ENCODE data around the gene MBD3L2B.
A peak's percentile ranks its signal among the peaks of the same experiment; 100 is the strongest.
"Not testable (repeated sequence)": the region's sequence is repeated elsewhere in the genome, so short reads cannot be mapped to it uniquely, and the experiment has no call there.

Gene MBD3L2B

GRCh38 chr19:7021331-7021730, at the start of gene MBD3L2B:
Gene MBD3L2B (minus strand): TSS chr19:7021431. CDS start chr19:7021397, 34 bp downstream.
- not testable (repeated sequence) for DNase-seq

DNA sequence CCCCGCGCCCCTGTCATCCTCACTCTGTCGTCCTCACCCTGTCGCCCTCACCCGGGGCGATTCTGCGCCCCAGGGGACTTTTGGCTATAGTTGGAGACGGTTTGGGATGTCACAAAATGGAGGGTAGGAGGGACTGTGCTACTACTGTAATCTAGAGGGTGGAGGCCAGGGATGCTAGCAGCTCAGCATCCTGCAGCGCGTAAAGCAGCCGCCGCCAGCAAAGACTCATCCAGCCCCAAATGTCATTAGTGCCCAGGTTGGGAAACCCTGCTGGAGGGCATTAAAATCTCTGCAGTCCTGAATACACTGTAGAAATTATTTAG, 48.6 kb upstream of the MBD3L2B start:
- DNase-seq = no peak

GRCh38 chr19:7069042-7069903, 48.0 kb upstream of the MBD3L2B start, which contains the start of gene ZNF557:
Gene ZNF557 (plus strand): TSS chr19:7069703. CDS start chr19:7075075, 5,372 bp downstream.
- DNase-seq = peak; percentile 66

DNA sequence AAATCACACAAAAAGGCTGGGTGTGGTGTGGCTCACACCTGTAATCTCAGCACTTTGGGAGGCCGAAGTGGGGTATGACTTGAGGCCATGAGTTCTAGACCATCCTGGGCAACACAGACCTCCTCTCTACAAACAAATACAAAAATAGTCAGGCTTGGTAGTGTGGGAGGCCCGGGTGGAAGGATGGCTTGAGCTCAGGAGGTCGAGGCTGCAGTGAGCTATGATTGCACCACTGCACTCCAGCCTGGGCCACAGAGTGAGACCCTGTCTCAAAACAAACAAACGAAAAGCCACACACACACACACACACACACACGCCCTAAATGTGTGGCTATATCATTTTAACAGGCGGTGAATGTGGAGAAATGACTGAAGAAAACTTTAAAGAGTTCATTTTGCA, 47.4 kb upstream of the MBD3L2B start:
- DNase-seq = no peak

- DNase-seq = no peak
Measured at GRCh38 chr19:7067716-7068115, 46.5 kb upstream of the MBD3L2B start.

DNA sequence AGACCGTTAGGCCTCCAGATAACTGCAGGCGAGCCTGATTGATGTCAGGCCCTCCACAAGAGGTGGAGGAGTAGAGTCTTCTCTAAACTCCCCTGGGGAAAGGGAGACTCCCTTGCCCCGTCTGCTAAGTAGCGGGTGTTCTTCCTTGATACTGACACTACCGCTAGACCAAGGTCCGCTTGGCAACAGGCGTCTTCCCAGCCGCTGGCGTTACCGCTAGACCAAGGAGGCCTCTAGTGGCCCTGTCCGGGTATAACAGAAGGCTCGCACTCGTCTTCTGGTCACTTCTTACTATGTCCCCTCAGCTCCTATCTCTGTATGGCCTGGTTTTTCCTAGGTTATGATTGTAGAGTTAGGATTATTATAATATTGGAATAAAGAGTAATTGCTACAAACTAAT, 45.9 kb upstream of the MBD3L2B start:
- not testable (repeated sequence) for DNase-seq

DNA sequence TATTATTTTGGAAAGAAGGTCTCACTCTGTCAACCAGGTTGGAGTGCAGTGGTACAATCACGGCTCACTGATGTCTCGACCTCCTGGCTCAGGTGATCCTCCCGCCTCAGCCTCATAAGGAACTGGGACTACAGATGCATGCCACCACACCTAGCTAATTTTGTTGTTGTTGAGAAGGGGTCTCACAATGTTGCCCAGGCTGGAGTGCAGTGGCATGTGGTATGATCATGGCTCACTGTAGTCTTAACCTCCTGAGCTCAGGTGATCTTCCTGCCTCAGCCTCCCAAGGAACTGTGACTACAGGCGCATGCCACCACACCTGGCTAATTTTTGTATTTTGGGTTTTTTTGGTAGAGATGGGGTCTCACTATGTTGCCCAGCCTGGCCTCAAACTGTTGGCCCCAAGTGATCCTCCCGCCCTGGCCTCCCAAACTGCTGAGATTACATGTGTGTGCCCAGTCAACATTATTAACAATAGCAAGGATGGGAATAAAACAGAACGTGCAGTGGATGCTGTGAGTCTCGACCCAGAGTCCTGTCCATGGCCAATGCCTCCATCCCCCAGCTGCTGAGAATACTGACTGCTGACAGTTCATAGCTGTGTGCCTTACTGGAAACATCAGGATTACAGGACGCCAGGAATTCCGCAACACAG, 42.7 kb upstream of the MBD3L2B start:
- no peak for DNase-seq

DNA sequence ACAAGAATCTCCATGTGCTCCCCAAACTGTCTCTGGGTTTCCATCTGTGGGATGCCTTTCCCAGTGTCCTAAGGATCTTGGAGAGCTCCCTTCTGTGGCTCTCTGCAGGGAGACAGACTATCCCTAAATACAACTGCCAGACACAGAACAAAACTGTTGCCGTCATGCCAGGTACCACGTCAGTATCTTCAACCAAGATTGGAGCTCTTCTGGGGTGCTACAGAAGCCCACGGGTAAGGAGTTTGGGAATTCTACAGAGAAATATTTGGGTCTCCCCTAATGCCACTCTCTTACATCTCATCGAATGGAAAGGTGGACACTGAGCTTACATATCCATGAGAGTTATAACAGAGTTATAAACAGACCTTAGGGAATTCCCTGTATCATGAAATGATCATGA, 42.1 kb upstream of the MBD3L2B start:
- DNase-seq = no peak

DNA sequence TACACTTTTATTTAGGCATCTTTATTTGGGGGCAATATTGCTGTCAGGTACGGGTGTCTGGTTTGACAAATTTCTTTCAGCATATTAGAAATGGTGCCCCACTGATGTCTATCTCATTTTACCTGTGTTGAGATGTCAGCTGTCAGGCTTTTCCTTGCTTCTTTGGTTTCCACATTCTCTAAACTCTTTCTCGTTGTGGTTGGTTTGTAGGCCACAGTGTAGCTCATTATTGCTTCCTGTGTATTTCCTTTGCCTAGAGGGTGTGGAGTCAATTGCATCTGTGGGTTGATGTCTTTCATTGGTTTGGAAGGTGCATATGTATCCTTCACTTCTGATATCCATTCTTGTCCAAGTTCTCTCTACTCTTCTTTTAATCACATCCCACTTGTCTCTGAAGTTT, 38.7 kb upstream of the MBD3L2B start:
- not testable (repeated sequence) for DNase-seq

GRCh38 chr19:7058576-7058975, 37.3 kb upstream of the MBD3L2B start, which contains the start of gene MBD3L3:
Gene MBD3L3 (minus strand): TSS chr19:7058676. CDS start chr19:7058605, 71 bp downstream.
- not testable (repeated sequence) for DNase-seq

DNA sequence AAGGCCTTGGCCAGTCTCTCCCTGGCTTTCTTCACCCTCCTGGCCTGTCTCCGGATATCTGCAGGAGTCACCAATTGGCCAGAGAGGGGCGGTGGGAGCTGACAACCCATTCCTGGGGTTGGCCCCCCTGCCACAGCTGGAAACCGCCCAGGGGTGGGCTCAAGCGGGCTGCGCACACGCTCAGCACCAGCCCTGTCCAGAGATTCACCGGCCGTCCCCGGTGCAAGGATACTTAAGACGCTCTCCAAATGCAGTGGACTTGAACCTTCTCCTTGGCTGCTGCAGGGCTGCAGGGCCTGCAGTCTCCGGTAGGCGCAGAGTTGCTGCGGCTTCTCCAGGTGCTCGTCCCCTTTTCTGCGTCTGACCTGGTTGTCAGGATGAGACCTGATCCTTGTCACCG, 35.1 kb upstream of the MBD3L2B start:
- DNase-seq = not testable (repeated sequence)

- DNase-seq = not testable (repeated sequence)
Measured at GRCh38 chr19:7055679-7056078, 34.4 kb upstream of the MBD3L2B start.

GRCh38 chr19:7054635-7055368, 33.6 kb upstream of the MBD3L2B start:
- DNase-seq = not testable (repeated sequence)

DNA sequence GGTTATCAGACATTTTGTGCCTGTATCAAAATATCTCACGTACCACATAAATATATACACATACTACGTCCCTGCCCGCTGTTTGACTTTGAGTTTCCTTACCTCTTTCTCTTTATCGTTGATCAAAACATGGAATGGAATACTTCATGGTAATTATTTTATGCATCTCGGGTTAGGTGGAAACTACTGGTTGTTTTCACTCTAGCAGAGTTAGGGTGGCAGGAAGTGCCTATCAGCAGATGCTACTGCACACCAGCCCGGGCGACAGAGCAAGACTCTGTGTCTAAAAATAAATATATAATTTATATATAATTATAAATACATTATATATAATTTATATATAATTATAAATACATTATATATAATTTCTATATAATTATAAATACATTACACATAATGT, 31.7 kb upstream of the MBD3L2B start:
- DNase-seq = not testable (repeated sequence)

- not testable (repeated sequence) for DNase-seq
Measured at GRCh38 chr19:7051421-7051820, 30.2 kb upstream of the MBD3L2B start.

DNA sequence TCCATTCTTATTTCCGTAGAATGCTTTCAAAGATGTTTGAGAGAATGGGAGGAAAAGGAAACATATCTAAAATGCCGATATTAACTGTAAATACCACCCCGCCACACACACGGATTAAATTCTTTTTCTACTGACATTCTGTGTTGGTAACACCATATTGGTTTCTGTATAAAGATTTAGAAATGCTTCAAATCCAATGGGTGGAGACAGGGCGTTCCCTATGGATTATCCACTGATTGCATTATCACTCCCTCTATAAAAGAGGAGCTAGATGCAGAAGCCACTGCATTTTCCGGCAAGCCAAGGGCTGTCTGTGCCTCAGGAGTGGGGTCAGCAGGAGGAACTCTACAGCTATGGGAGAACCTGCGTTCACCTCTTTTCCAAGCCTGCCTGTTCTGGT, 27.8 kb upstream of the MBD3L2B start, which contains the start of gene MBD3L2:
TSS of gene MBD3L2 (plus strand) at position 301 of the 400 bp plus-strand sequence. CDS start at position 354, 53 bp downstream.
- DNase-seq = not testable (repeated sequence)

DNA sequence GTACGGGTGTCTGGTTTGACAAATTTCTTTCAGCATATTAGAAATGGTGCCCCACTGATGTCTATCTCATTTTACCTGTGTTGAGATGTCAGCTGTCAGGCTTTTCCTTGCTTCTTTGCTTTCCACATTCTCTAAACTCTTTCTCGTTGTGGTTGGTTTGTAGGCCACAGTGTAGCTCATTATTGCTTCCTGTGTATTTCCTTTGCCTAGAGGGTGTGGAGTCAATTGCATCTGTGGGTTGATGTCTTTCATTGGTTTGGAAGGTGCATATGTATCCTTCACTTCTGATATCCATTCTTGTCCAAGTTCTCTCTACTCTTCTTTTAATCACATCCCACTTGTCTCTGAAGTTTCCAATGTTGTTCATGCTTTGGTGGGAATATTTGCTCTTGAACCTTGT, 20.3 kb upstream of the MBD3L2B start:
- DNase-seq = not testable (repeated sequence)

- not testable (repeated sequence) for DNase-seq
Measured at GRCh38 chr19:7040079-7040478, 18.8 kb upstream of the MBD3L2B start, which contains the start of gene MBD3L4. Gene MBD3L4 (minus strand): TSS chr19:7040179. CDS start chr19:7040144, 35 bp downstream.

DNA sequence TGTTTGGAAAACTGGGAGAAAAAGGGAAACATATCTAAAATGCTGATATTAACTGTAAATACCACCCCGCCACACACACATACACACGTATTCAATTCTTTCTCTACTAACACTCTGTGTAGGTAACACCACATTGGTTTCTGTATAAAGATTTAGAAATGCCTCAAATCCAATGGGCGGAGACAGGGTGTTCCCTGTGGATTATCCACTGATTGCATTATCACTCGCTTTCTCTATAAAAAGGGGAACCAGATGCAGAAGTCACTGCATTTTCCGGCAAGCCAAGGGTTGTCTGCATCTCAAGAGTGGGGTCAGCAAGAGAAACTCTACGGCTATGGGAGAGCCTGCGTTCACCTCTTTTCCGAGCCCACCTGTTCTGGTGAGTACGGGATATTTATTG, 9.0 kb upstream of the MBD3L2B start, which contains the start of gene MBD3L5:
TSS of gene MBD3L5 (plus strand) at position 301 of the 400 bp plus-strand sequence. CDS start at position 335, 34 bp downstream.
- not testable (repeated sequence) for DNase-seq

DNA sequence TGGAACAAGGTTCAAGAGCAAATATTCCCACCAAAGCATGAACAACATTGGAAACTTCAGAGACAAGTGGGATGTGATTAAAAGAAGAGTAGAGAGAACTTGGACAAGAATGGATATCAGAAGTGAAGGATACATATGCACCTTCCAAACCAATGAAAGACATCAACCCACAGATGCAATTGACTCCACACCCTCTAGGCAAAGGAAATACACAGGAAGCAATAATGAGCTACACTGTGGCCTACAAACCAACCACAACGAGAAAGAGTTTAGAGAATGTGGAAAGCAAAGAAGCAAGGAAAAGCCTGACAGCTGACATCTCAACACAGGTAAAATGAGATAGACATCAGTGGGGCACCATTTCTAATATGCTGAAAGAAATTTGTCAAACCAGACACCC, 7.6 kb upstream of the MBD3L2B start:
- DNase-seq = not testable (repeated sequence)

DNA sequence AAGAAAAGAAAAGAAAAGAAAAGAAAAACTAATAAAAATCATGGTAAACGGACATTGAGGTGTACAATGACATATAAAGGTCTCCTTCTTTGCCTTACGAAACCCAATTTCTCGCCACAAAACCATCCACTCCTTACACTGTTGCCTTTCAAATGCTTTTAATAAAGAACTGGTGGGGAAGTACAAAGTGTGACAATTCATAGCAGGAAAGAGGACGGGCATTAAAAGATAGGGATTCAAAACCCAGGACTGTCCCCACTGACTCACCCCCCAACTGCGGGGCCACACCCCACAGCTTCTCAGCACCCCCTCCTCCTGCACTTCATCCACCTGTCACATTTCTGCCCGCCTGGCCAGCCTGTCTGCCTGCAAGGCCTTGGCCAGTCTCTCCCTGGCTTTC, 2.4 kb downstream of the MBD3L2B start:
- no peak for DNase-seq

- no peak for DNase-seq
Measured at GRCh38 chr19:7013678-7014077, 7.6 kb downstream of the MBD3L2B start.
